ENCODE results near the gene RAB11FIP5. TPM values are rescaled to one million over a fixed set of nuclear protein-coding genes. Genes with fewer than 3 reads are reported as not detected.

Gene RAB11FIP5
- total RNA-seq, result 33.1 TPM

- Histone ChIP-seq H3K4me1 (peaks cover 38% of the 10 kb centered on the region), H3K9me3 (no peaks in the 10 kb centered on the region), H3K27ac (peak within 1 kb of the TSS; percentile 97), H3K27me3 (no peaks in the 10 kb centered on the region), H3K4me3 (peak within 1 kb of the TSS; percentile 91 to 100), H3K36me3 (no peaks in the 10 kb centered on the region)
- TF ChIP-seq POLR2A (IDR thresholded peaks at IDR 0.05) (peak in 1 of 2 donors; percentile 53), POLR2AphosphoS5 (IDR thresholded peaks at IDR 0.05; ENCODE audit: insufficient read depth in 1 of 2, low read depth in 1 of 2) (peak in 1 of 2 donors; percentile 93), CTCF (IDR thresholded peaks at IDR 0.05) (no peak)
- intact Hi-C loops (cut with DNase I), result loop anchor here (5.0 kb wide), 1 partner anchor 41 kb away; the partner anchor contains the start of gene SFXN5
- DNase-seq (ENCODE audit: extremely low spot score in 2 of 2), result no peak
Observed at GRCh38 chr2:73112913-73113854, at the start of gene RAB11FIP5. Gene RAB11FIP5, minus strand, starts transcription at chr2:73112948. Its CDS starts 171 bp downstream, at chr2:73112777.

GRCh38 chr2:73156539-73157124 lies 43.9 kb upstream of the RAB11FIP5 start:
- TF ChIP-seq POLR2A (IDR thresholded peaks at IDR 0.05) (no peak), CTCF (IDR thresholded peaks at IDR 0.05) (peak in 2 of 3 experiments; percentile 4 to 40), POLR2AphosphoS5 (IDR thresholded peaks at IDR 0.05; ENCODE audit: insufficient read depth in 1 of 2, low read depth in 1 of 2) (no peak)
- no peaks in the 10 kb centered on the region for H3K4me1 ChIP-seq
- H3K27me3 ChIP-seq, result no peaks in the 10 kb centered on the region
- intact Hi-C loops (cut with DNase I), result loop anchor here (5.0 kb wide), 2 partner anchors 74 to 264 kb away; no protein-coding TSS in a partner anchor
- no peak overlapping the region for H3K4me3 ChIP-seq
- DNase-seq (ENCODE audit: extremely low spot score in 2 of 2), result no peak
- H3K9me3 ChIP-seq, result no peaks in the 10 kb centered on the region
- no peak overlapping the region for H3K27ac ChIP-seq
- no peaks in the 10 kb centered on the region for H3K36me3 ChIP-seq

- Histone ChIP-seq H3K27ac (no peak overlapping the region), H3K36me3 (no peaks in the 10 kb centered on the region), H3K27me3 (no peaks in the 10 kb centered on the region), H3K9me3 (no peaks in the 10 kb centered on the region), H3K4me1 (no peaks in the 10 kb centered on the region), H3K4me3 (no peak overlapping the region)
- no peak for TF ChIP-seq POLR2A (IDR thresholded peaks at IDR 0.05)
- TF ChIP-seq POLR2AphosphoS5 (IDR thresholded peaks at IDR 0.05; ENCODE audit: insufficient read depth in 1 of 2, low read depth in 1 of 2), result no peak
- no peak for TF ChIP-seq CTCF (IDR thresholded peaks at IDR 0.05)
- DNase-seq (ENCODE audit: extremely low spot score in 2 of 2), result no peak
- intact Hi-C loops (cut with DNase I), result no loop called here
Observed at GRCh38 chr2:73142937-73143336, 30.2 kb upstream of the RAB11FIP5 start.

- Histone ChIP-seq H3K27me3 (no peaks in the 10 kb centered on the region), H3K36me3 (no peaks in the 10 kb centered on the region), H3K4me3 (no peak overlapping the region), H3K9me3 (no peaks in the 10 kb centered on the region), H3K4me1 (no peaks in the 10 kb centered on the region), H3K27ac (no peak overlapping the region)
- intact Hi-C loops (cut with DNase I), result no loop called here
- no peak for TF ChIP-seq POLR2AphosphoS5 (IDR thresholded peaks at IDR 0.05; ENCODE audit: insufficient read depth in 1 of 2, low read depth in 1 of 2)
- TF ChIP-seq CTCF (IDR thresholded peaks at IDR 0.05), result no peak
- no peak for TF ChIP-seq POLR2A (IDR thresholded peaks at IDR 0.05)
- no peak for DNase-seq (ENCODE audit: extremely low spot score in 2 of 2)
Observed at GRCh38 chr2:73141896-73142295, 29.1 kb upstream of the RAB11FIP5 start.
